HG03097 (cell line): ENCODE data around the gene UBA5.

Experiments
- ATAC-seq: cut with Tn5 transposase; IDR thresholded peaks from one replicate; pipeline ENCODE4 v1.9.1; 2021; ENCODE audit not compliant: unreplicated experiment, low FRiP score

UBA5 gene

DNA sequence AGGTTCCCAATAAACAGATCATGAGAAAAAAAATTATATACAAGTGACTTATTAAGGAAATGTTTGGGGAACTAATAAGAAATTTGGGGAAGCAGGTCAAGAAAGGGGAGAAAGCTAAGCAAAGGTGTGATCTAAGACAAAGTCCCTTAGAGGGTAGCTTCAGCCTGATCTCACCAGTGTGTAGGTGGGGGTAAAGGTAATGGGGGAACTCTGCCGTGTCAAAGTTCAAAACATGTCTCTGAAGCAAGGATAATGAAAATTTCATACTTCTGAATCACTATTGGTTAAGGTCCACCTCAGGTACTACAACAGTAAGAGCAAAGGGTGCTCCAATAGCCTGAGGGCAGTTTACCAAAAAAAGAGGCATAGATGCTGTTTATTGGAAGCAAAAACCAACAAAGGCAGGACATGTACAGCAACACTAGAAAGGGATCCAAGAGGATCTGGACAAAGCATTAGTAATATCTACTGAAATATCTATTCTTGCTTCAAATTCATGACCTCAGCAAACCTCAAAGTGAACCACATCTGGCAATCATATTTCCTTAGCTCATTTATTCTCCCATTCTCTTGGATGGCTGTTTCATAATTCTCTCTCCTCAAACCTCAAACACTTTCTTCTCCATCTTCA, 7.4 kb upstream of the UBA5 start:
- no peak for ATAC-seq

GRCh38 chr3:132654190-132654589, 5.9 kb upstream of the UBA5 start:
- no peak for ATAC-seq

DNA sequence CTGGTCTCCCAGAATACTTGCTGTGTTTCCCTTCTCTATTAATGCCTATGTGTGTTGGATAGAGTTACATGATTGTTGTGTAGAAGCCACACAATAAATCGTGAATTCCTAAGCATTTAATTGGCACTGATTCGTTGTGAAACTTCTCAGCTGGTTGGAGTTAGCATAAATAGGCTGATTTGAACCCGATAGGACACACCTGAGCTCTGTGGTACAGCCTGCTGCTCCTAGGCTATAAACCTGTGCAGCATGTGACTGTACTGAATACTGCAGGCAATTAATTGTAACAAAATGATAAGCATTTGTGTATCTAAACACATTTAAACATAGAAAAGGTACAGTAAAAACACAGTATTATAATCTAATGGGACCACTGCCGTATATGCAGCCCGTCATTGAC, 5.4 kb upstream of the UBA5 start:
- no peak for ATAC-seq

- no peak for ATAC-seq
Measured at GRCh38 chr3:132655471-132655870, 4.7 kb upstream of the UBA5 start.

DNA sequence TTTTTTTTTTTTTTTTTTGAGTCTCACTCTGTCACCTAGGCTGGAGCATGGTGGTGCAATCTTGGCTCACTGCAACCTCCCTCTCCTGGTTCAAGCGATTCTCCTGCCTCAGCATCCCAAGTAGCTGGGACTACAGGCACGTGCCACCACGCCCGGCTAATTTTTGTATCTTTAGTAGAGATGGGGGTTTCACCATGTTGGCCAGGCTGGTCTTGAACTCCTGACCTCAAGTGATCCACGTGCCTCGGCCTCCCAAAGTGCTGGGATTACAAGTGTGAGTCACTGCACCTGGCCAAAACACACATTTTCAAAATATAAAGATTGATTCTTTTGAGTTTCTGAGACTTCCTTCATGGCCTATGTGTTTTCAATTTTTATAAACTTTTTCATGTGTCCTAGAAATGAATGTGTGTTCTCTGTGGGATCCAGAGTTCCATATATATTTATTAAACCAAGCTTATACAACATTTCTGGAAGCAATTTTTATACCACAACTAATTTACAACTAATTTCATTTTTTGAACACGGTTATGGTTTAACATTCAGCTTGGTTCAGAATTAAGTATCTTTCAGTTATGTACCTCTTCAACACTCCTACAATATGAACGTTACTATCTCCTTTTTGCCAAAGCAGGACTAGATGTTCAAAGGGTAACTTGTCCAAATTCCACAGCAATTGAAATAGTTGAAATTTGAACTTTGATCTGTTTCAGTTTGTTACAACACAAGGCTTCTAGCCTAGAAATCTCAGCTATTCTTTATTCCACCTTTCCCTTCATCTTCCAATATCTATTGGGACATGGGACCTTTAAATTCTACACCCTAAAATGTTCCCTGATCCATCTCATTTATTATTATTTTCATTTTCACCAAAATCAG, 2.0 kb upstream of the UBA5 start:
- no peak for ATAC-seq

DNA sequence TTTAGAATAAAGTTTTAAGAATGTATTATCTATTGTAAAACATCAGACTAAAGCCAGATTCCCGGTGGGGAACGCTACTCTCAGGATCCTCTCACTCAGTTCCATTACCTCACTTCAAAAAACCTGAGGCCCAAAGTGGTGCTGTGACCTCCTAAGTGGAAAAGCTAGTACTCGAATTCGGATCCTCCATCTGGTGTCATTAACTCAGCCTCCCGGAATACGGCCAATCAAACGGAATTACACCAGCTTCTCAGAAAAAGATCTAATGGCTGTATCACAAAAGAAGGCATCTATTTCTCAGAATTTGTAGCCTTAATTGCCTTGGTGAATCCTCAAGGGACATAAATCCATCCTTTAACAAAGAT, 1.1 kb upstream of the UBA5 start:
- no peak for ATAC-seq

- peak; percentile 51 for ATAC-seq
Measured at GRCh38 chr3:132659365-132660051, 621 bp upstream of the UBA5 start, which contains the start of gene ACAD11. ACAD11 (minus strand) TSS chr3:132659809; CDS start chr3:132659751, 58 bp downstream.

DNA sequence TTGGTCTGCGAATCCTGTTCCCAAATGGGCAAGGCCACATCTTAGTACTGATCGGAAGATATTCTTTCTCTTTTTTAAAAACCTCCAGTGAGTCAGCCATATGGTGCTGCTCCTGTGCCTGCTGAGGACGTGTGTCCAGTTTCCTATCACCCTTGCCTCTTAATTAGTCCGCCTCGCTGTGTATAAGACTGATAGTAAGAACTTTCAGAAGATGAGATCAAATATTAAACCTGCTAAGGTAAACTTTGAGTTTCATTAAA, 612 bp downstream of the UBA5 start:
- ATAC-seq, result no peak

DNA sequence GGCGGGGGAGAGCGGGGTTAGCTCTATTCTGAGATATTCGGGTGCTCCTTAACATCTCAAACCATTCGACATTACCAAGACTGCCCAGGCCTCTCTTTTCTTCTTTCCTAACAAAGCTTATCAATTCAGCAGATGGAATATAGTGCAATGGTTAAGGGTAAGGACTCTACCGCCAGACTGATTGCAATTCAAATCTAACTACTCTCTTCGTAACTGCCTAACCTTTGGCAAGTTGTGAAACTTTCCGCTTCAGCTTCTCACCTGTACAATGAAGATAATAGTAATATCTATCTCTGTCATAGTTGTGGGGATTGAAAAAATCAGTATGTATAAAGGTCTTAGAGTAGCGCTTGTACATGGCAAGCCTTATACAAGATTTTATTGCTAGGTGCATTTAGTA, 972 bp downstream of the UBA5 start:
- ATAC-seq, result no peak

DNA sequence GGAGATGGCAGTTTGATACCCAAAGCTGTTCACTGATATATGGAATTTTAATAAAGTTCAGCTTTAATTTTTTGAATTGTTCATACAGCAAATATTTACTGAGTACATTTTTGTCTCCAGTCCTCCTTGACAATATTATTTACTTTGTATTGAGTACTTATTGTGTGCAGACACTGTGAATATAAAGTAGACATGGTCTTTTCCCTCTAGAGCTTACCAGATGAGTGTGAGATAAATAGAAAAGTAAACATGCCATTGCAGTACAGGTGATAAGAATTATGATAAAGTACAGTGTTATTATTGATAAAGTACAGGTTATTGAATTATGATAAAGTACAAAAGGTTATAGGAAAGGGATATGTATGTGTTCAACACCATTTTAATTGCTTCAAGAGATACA, 2.1 kb downstream of the UBA5 start:
- no peak for ATAC-seq

DNA sequence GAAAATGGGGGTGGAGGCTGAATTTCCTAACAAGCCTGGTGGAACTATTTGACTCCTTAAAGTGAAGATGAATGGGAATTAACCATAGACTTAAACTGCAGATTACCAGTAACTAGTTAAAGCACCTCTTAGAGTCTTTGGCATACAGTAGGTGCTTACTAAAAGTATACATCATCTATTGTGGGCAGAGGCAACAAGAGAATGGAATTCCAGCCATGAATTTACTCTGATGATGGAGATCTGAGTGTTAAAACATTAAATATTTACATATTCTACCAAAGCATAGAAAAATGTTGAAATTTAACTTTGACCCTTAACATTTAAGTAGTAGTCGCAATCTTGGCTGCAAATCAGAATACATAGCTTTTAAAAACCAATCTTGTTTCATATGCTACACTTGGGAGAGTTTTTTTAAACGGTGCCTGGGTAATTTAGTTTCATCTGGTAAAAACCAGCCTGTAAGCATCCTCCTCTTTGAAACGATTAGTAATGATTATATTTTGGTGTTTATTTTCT, 5.2 kb downstream of the UBA5 start:
- ATAC-seq, result no peak

- no peak for ATAC-seq
Measured at GRCh38 chr3:132669256-132669777, 9.2 kb downstream of the UBA5 start.

DNA sequence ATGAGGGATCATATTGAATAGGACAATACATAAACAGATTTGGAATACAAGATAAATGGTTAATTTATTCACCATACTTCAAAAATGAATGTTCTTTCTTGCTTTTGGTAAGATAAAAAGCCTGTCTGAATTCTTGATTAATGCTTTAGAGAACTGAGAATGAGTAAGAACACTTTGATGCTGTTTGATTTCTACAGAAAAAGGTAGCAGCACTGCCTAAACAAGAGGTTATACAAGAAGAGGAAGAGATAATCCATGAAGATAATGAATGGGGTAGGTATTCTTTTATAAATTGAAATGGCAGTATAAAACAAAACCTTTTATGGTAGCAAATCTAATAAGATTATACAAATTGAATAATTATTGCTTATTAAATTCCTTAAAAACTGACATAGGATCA, 15.3 kb downstream of the UBA5 start:
- no peak for ATAC-seq

GRCh38 chr3:132679911-132680310, 19.8 kb downstream of the UBA5 start:
- no peak for ATAC-seq

GRCh38 chr3:132681421-132681820, 21.3 kb downstream of the UBA5 start:
- no peak for ATAC-seq

GRCh38 chr3:132682201-132682600, 22.1 kb downstream of the UBA5 start:
- no peak for ATAC-seq

GRCh38 chr3:132690040-132690439, 29.9 kb downstream of the UBA5 start:
- no peak for ATAC-seq

DNA sequence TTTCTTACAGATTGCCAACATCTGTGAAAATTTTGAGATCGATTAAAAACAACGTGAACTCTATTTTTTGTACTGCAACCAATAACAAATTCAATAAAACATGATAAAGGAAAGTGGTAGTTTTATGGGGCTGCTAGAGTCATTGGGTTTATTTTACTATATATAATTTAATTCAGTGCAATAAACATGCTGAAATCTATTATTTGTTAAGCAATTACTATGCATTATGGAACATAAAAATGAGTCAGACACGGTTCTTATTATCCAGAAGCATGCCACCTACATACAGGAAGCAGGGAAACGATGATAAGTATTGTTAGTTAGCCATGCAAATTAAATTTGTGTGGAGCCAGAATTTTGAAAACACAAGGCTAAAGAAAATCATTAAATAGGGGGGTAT, 34.9 kb downstream of the UBA5 start:
- no peak for ATAC-seq

GRCh38 chr3:132695422-132695821, 35.3 kb downstream of the UBA5 start:
- no peak for ATAC-seq

DNA sequence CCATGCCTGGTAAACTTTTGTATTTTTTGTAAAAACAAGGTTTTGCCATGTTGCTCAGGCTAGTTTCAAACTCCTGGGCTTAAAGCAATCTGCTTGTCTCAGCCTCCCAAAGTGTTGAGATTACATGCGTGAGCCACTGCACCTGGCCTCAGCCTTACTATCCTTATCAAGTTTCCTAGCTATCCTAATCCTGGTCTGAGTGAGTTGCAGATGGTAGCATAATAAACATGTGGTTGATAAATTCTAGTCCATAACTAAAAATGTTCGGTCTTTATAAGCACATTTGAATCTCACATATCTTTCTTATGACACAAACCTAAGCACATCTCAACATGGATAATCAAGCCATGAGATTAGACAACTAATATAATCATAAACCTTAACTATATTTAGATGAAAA, 43.6 kb downstream of the UBA5 start:
- ATAC-seq, result no peak

- no peak for ATAC-seq
Measured at GRCh38 chr3:132709761-132710160, 49.6 kb downstream of the UBA5 start.
